Measurements from ENCODE around the gene SNAPC5. TPM values are rescaled to one million over a fixed set of nuclear protein-coding genes. Genes with fewer than 3 reads are reported as not detected.
A peak's percentile ranks its signal among the peaks of the same experiment; 100 is the strongest.

SNAPC5 gene
- total RNA-seq, 1 experiment from 2014 or later = 47.6 TPM

DNA sequence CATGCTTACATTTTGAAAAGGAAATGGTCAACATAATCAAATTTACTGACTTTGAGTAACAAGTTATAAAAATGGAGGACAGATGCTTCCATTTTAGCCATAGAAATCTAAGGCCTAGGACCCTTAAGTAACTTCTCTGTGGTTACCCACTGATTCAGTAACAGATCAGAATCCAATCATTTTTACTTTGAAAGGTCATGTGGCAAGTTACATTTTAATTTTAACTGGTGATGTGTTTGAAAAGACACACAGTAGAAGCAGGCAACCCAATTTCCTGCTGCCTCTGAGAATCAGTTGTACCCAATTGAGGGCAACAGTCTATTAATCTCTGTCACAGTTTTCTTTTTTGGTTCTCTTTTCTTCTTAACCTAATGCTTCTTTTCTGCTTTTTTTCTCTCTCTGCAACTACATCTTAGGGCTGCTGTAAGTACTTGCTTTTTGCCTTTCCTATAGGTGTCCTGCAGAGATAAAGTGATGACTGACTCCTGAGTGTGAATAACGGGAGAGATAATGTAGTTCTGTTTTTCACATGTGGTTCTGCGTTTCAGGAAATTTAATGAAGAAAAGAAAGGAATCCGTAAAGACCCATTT is 10.8 kb upstream of the SNAPC5 start:
- Mint-ChIP-seq H3K27me3 (ENCODE audit: unreplicated experiment) (no peaks in the 10 kb centered on the region), H3K36me3 (ENCODE audit: insufficient read depth, unreplicated experiment) (peaks cover 22% of the 10 kb centered on the region), H3K4me3 (ENCODE audit: low read depth, unreplicated experiment) (no peak overlapping the region), H3K4me1 (ENCODE audit: low read depth, unreplicated experiment) (peaks cover 10% of the 10 kb centered on the region), H3K9me3 (ENCODE audit: low read depth, unreplicated experiment) (no peaks in the 10 kb centered on the region), H3K27ac (ENCODE audit: unreplicated experiment) (no peak overlapping the region)
- CTCF ChIA-PET = no interaction called here
- no TSS peak for BruUV-seq (replicated peaks)
- TF ChIP-seq, protein P1, sequence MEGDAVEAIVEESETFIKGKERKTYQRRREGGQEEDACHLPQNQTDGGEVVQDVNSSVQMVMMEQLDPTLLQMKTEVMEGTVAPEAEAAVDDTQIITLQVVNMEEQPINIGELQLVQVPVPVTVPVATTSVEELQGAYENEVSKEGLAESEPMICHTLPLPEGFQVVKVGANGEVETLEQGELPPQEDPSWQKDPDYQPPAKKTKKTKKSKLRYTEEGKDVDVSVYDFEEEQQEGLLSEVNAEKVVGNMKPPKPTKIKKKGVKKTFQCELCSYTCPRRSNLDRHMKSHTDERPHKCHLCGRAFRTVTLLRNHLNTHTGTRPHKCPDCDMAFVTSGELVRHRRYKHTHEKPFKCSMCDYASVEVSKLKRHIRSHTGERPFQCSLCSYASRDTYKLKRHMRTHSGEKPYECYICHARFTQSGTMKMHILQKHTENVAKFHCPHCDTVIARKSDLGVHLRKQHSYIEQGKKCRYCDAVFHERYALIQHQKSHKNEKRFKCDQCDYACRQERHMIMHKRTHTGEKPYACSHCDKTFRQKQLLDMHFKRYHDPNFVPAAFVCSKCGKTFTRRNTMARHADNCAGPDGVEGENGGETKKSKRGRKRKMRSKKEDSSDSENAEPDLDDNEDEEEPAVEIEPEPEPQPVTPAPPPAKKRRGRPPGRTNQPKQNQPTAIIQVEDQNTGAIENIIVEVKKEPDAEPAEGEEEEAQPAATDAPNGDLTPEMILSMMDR (IDR thresholded peaks at IDR 0.05; ENCODE audit: unreplicated experiment) = no peak
- DNase-seq = no peak
- intact Hi-C loops (cut with micrococcal nuclease; ENCODE audit: unreplicated experiment) = no loop called here

DNA sequence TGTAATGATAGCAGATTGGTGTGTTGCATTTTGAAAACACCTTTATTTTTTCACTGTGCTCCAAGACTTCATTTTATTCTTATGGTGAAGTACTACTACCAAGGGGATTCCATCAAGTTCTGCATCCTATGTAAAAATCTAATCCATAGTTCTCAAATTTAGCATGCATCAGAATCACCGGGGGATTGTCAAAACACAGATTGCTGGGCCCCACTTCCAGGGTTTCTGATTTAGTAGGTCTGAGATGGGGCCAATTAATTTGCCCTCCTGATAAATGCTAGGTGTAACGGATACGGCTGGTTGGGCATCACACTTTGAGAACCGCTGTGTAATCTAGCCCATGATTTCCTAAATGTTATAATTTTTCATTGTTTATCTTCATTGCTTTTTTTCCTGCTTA is 8.3 kb upstream of the SNAPC5 start:
- H3K9me3 Mint-ChIP-seq (ENCODE audit: low read depth, unreplicated experiment) = no peaks in the 10 kb centered on the region
- peak overlapping the region; percentile 76 for H3K4me3 Mint-ChIP-seq (ENCODE audit: low read depth, unreplicated experiment)
- peaks cover 10% of the 10 kb centered on the region for H3K4me1 Mint-ChIP-seq (ENCODE audit: low read depth, unreplicated experiment)
- H3K27ac Mint-ChIP-seq (ENCODE audit: unreplicated experiment) = peak overlapping the region; percentile 92
- CTCF ChIA-PET = interaction anchor here (0.6 to 1.3 kb wide), 5 partner anchors 9 to 152 kb away, joined by 3 to 5 read pairs (median 3); partner anchors contain the start of gene MAP2K1
- peaks cover 48% of the 10 kb centered on the region for H3K36me3 Mint-ChIP-seq (ENCODE audit: insufficient read depth, unreplicated experiment)
- intact Hi-C loops (cut with micrococcal nuclease; ENCODE audit: unreplicated experiment) = no loop called here
- TF ChIP-seq, protein P1 (IDR thresholded peaks at IDR 0.05; ENCODE audit: unreplicated experiment) = no peak
- H3K27me3 Mint-ChIP-seq (ENCODE audit: unreplicated experiment) = no peaks in the 10 kb centered on the region
- DNase-seq = no peak
- BruUV-seq (replicated peaks) = no TSS peak

DNA sequence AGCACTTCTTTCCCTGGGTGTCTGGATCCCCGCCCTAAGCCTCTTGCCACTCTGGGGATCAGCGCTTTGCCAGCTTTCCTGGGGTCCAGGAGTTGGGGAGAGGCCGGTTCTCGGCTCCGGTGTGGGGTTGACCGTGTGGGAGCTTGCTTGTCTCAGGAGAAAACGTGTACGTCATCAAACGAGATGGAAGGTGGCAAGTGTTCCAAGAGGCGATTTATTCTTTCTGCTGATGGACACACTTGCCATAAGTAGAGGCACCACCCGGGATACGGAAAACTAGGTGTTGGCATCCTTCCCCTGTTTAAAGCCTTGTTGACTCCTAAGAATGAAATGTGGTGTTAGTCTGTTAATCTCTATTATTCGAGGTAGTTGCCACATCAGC is 7.9 kb upstream of the SNAPC5 start:
- Mint-ChIP-seq H3K36me3 (ENCODE audit: insufficient read depth, unreplicated experiment) (peaks cover 52% of the 10 kb centered on the region), H3K27me3 (ENCODE audit: unreplicated experiment) (no peaks in the 10 kb centered on the region), H3K4me1 (ENCODE audit: low read depth, unreplicated experiment) (peaks cover 10% of the 10 kb centered on the region), H3K9me3 (ENCODE audit: low read depth, unreplicated experiment) (no peaks in the 10 kb centered on the region), H3K4me3 (ENCODE audit: low read depth, unreplicated experiment) (peak overlapping the region; percentile 76), H3K27ac (ENCODE audit: unreplicated experiment) (peak overlapping the region; percentile 92)
- TF ChIP-seq, protein P1 (IDR thresholded peaks at IDR 0.05; ENCODE audit: unreplicated experiment) = no peak
- intact Hi-C loops (cut with micrococcal nuclease; ENCODE audit: unreplicated experiment) = no loop called here
- DNase-seq = no peak
- CTCF ChIA-PET = interaction anchor here (0.6 to 1.3 kb wide), 5 partner anchors 9 to 378 kb away, joined by 3 to 5 read pairs (median 3); partner anchors contain the start of gene MAP2K1
- BruUV-seq (replicated peaks) = TSS peak; percentile 73

DNA sequence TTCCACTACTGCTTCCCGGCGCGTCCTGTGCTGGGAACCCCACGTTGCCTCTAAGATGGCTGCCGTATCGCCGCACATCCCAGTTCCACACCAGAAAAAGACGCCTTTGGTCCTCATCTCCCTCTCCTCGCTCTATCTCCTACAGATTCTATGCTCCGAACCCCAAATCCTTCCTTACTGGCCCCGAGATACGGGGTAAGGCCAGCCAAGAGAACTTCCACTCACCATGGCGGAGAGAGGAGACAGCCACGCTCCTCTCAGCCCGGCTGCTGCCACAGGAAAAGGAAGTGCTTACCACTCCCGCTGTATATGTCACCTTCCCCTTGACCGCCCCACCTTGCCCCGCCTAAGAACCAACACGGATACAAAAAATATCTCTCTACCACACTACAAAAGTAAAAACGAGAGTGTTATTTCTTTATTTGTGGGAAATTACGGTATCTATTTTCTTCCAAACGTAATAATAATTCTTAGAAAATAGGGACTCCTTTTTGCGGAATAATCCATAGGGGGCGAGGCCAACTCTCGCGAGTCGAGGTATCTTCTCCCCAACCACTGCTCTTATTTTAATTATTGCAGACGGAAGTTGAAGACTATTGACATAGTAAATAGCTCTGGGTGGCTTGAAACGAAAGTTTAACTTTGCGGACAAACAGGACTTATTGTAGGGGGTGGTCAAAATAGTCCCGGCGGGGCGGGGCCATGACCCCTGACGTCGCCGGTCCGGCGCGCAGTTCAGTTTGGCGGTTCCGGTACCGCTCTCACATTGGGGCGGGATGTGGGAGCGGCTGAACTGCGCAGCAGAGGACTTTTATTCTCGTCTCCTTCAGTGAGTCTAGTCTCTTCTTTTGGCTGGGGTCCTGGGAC is 7.2 kb upstream of the SNAPC5 start, which contains the start of the genes RPL4 and ZWILCH:
RPL4 (minus strand) TSS at position 293 of the 867 bp plus-strand sequence; CDS start at position 228, 65 bp downstream.
ZWILCH (plus strand) TSS at position 764 of the 867 bp plus-strand sequence; CDS start at position 777, 13 bp downstream.
- TF ChIP-seq, protein P1 (IDR thresholded peaks at IDR 0.05; ENCODE audit: unreplicated experiment) = no peak
- no peaks in the 10 kb centered on the region for H3K27me3 Mint-ChIP-seq (ENCODE audit: unreplicated experiment)
- peak within 1 kb of the TSS; percentile 92 for H3K27ac Mint-ChIP-seq (ENCODE audit: unreplicated experiment)
- peak; percentile 83 for DNase-seq
- H3K4me3 Mint-ChIP-seq (ENCODE audit: low read depth, unreplicated experiment) = peak within 1 kb of the TSS; percentile 76
- no peaks in the 10 kb centered on the region for H3K9me3 Mint-ChIP-seq (ENCODE audit: low read depth, unreplicated experiment)
- no TSS peak for BruUV-seq (replicated peaks)
- H3K4me1 Mint-ChIP-seq (ENCODE audit: low read depth, unreplicated experiment) = peaks cover 10% of the 10 kb centered on the region
- CTCF ChIA-PET = interaction anchor here (0.8 to 1.3 kb wide), 4 partner anchors 11 to 379 kb away, joined by 3 to 5 read pairs (median 3); partner anchors contain the start of gene MAP2K1
- H3K36me3 Mint-ChIP-seq (ENCODE audit: insufficient read depth, unreplicated experiment) = peaks cover 58% of the 10 kb centered on the region
- intact Hi-C loops (cut with micrococcal nuclease; ENCODE audit: unreplicated experiment) = no loop called here

Measured in Calu3 (cell line).